Stimulated activated CD4-positive, alpha-beta T cell treated with anti-CD3 and anti-CD28 coated beads, Interleukin-1b, Interleukin-23, amount 100 ng/mL, for 1 hour (primary cell): ENCODE data around the gene PGM2L1.
"Not testable (repeated sequence)": the region's sequence is repeated elsewhere in the genome, so short reads cannot be mapped to it uniquely, and the experiment has no call there.

Source experiments
- DNase-seq, 2 donors: peaks; one replicate each; pipeline ENCODE4 v3.0.0-alpha.2; 2020; ENCODE audit warnings: low read depth in 2 of 2

PGM2L1 gene

DNA sequence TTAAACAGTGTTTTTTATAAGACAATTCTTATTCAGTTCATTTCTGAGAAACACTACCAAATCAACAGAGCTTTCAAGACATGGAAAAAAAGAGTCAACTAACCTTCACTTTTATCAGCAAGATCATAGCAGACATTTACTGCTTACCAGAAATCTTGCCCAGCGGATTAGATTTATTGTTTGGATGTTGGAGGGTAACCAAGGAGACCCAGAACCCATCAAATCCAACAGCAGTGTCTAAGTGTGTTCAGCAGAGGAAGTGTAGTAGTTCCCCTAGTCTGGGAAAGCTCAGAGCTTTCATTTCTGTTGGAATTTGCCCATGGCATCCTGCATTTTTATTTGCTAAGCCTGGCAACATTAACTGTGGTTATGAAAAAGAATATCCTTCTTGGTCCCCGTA, 2.4 kb upstream of the PGM2L1 start:
- no peak for DNase-seq

DNA sequence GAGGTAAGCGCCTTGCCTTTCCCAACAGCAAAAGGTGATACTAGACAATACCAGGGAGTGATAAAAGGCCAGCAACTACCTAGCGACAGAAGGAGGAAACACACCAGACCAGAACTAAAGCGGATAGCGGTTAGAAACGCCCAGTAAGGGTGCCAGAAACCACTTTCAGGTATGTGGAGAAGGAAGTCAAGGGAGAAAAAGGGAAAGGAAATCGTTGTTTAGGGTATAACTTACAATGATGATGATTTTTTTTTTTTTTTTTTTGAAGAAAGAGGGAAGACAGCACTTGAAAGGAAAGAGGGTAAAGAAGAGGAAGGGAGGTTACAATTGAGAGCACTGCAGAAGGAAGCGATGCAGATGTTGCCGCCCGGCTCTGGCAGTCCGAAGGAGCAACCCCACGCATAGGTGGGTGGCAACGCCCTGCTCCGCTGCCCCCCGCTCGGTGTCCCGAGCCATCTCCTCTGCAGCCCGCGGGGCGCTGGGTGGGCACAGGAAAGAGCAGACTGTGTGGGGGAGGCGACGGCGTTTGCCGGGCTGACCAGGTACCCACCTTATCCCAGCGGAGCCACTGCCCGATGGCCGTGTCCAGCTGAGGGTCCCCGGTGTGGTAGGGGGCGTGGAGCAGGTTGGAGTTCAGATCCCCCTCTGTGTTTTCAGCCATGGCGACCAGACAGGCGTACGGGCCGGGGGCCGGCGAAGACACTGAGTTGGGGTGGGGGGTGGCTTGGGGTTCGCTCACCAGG, 561 bp downstream of the PGM2L1 start:
- DNase-seq, result no peak

DNA sequence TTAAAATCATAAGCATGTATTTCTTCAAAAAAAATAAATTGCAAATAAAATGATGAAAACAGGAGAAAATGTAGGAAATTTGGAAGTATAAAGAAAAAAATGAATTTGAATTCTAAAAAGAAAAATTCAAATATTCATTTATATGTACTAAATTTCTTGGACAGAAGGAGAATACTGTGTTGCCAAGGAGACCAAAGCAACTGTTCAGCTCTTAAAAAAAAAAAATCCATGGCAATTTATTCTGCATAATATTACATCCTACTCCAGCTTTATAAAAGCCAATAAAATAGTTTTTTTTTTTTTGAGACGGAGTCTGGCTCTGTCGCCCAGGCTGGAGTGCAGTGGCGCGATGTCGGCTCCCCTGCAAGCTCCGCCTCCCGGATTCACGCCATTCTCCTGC, 6.0 kb downstream of the PGM2L1 start:
- DNase-seq, result no peak

DNA sequence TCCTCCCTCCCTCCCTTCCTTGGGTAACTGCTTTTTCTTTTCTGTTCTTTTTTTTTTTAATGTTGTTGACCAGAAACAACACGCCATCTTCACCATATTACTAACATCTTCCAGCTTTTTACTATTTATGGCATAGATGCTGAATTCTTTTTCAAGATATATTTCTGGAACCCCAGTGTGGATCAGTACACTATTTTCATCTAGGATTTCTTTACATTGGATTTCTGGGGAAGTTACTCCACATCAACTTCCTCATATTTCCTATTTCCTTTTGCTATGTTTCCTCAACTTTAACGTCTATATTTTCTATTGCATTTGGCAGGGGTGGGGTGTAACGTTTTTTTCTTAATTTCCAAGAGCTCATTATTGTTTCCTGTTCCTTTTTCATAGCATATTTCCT, 7.0 kb downstream of the PGM2L1 start:
- DNase-seq, result no peak

DNA sequence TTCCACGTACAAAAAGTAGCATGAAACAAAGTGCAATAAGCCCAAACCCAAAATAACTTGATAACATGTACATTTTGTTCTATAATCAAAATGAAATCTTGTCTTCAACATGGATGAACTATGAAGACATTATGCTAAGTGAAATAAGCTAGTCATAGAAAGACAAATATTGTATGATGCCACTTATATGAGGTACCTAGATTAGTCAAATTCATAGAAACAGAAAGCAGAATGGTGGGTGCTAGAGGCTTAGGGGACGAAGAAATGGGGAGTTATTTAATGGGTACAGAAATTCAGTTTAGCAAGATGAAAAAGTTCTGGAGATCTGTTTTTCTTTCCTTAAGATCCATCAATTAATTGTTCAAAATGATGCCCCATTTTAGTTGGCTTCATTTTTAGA, 7.5 kb downstream of the PGM2L1 start:
- no peak for DNase-seq

DNA sequence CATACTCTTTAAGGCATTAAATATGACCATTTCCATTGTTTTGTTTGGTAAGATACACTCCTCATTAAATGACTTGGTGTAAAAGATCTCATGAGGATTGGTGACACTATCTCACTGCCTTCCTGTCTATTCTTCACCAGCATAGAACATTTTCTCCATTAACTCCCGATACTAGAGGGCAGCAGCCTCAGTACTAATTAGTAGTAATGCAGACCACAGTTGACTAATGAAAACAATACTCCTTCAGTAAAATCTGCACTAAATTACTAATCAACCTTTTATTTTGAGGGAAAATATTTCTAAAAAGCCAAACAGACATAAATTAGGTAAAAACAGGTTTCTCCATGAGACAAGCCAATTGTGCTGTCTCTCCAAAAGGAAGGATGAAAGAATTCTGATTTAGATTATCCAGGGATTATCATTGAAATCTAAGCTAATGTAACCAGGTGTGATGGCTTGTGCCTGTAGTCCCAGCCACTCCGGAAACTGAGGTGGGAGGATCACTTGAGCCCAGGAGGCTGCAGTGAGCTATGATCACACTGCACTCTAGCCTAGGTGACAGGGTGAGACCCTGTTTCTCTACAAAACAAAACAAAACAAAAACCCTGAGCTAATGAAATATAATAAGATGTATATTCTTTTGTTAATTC, 9.4 kb downstream of the PGM2L1 start:
- peak; percentile 25 to 30 for DNase-seq

DNA sequence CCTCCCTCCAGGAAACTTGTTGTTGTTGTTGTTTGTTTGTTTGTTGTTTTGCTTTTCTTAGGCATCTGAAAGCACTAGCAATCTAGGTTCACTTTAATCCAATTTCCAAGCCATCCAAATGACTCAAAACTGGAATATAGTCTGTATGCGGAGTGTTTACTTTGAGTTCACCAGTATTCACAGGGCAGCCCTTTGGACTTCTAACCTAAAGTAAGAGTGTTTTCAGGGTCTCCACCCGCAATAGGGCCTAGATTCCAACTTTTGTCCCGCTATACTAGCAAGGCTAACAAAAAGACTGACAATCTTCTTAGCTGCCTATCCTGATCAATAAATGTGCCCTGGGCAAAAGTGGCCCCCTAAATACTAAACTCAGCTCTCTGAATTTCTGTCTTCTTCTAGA, 13.6 kb downstream of the PGM2L1 start:
- DNase-seq, result no peak

DNA sequence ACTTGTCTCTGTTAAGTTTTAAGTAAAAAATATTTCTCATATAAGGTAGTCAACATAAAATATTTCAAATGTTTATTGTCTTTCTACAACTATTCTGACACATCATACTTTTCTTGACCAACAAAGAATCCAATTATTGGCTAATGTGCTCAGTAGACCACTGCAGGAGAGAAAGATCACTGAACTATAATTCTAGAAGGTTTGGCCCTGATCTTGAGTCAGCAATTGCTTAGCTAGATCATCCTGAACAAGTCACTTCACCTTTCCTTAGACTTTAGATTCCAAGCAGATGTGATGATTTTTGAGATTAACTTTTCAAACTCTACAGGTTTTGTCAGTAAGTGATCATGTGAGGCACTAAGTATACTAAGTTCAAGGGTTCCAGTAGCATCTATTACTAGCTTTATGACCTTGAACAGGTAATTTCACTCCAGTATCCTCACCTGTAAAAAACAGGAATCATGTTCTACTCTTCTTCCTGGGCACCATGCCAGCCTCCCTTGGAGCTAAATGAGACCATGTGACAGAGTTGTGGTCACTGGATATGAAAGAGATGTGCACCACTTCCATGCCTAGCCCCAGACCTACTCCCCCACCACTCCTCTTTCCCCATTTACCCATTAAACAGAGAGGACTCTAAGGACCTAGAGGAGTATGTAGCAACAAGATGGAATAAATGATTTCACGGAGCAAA, 17.3 kb downstream of the PGM2L1 start:
- no peak for DNase-seq

DNA sequence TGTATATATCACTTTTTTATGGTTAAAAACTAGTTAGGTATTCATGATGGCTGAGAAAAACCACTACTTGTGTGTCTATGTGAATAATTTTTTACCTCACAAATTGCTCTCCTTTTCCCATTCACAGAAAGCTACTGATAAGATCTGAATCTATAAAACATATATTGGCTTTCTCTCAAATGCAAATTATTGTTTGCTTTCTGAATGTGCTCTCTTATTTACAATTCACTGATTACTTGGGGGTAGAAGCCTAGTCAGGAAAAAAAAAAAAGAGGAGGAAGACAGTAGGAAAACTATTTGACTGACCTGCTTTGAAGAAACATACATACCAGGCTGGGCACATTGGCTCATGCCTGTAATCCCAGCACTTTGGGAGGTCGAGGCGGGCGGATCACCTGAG, 20.5 kb downstream of the PGM2L1 start:
- DNase-seq, result no peak

DNA sequence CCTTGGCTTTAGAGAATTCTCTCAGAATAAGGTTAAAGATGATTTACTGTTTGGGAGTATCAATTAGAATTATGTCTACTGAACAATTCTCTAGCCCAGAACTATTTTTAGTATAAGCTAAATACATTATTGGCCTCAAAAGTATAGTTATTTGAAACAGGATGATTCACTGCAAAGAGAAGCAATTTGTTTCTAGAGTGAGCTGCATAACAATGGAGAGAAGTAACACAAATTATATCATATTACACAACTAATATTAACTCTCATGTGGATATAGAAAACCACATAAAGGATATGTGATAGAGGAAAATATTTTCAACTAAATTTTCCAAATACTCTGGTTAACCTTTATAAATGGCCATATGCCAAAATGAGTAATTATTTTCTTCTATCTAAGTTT, 24.9 kb downstream of the PGM2L1 start:
- DNase-seq, result no peak

DNA sequence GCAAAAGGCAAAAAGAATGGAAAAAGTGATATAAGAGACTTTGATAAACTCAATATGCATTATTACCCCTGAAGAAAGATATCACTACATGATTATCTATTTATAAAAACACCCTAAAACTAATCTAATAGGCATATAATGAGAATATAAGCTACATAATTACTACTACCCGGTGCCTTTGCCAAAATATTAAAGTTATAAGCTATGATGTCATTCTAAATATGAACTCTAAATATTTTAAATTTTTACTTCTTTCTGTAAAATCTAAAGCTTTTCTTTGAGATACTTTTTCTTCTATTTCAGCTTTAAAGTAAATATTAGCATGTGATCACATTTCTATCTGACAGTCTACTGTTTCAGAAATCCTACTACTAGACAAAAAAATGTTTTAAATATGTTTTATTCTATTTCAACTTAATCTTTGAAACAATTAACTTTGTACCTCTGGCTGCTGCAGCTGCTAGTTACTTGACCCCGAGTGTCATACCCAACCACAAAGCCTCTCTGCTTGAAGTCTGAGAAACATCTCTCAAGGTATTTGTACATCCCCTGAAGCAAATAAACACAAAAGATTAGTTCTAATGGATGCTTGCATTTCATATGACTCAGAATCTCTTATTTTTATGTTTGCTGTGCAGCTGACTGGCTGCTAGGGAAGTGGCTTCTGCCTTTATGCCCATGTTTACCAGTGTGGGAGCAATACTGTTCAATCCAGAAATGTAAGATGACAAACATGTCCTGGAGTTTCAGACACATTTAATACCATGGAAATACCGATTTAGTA, 26.8 kb downstream of the PGM2L1 start:
- no peak for DNase-seq

DNA sequence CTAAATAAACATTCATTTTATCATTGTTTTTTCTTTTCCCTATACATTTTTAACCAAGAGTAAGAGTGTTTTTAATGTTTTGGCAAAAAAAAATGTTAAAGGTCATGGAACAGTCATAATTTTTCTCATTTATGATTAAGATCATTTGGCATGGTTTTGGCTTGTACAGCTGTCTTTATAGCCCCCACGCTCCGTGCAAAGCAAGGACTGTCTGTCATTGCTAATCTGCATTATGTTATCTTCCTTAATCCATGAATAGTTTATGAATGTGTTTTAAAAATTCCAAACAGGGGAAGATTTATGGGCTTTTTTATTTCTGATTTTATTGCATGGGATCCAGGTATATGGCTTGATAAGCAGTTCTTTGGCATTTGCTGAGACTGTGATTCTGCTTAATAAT, 28.1 kb downstream of the PGM2L1 start:
- DNase-seq, result no peak

DNA sequence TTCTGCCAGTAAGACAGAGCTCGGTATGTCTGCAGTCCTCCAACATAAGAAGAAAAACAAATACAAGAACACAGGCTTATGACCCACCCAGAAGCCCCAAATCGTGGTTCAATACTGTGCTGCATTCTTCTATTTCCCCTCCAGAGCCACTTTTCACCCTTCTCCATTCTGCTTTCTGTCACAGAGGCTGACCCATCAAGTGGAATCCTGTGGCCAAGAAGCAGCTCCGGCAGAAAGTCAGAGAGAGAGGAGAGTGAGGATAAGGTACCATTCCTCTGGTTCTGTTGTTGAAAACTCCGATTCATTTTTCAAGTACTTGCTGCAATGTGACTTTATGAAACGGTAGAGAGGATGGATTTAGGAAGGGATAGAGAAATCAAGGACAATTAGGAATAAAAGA, 30.4 kb downstream of the PGM2L1 start:
- DNase-seq, result no peak

DNA sequence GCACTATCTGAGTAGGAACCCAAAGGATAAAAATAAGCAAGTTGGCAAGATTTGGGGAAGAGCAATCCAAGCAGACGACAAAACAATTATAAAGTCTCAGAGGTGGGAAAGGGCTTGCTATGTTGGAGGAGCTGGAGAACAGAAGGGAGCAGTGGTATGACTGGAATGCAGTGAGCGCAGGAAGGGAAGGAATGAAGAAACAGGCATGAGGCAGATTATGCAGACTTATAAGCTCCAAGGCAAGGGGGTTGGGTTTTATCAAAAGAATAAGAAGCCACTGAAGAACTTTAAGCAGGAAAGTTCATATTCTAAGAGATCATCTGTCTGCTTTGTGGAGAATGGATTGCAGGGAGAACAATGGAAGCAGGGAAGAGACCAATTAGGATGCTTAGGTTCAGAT, 31.7 kb downstream of the PGM2L1 start:
- no peak for DNase-seq

DNA sequence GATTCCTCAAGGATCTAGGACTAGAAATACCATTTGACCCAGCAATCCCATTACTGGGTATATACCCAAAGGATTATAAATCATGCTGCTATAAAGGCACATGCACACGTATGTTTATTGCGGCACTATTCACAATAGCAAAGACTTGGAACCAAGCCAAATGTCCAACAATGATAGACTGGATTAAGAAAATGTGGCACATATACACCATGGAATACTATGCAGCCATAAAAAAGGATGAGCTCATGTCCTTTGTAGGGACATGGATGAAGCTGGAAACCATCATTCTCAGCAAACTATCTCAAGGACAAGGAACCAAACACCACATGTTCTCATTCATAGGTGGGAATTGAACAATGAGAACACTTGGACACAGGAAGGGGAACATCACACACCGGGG, 32.4 kb downstream of the PGM2L1 start:
- not testable (repeated sequence) for DNase-seq

DNA sequence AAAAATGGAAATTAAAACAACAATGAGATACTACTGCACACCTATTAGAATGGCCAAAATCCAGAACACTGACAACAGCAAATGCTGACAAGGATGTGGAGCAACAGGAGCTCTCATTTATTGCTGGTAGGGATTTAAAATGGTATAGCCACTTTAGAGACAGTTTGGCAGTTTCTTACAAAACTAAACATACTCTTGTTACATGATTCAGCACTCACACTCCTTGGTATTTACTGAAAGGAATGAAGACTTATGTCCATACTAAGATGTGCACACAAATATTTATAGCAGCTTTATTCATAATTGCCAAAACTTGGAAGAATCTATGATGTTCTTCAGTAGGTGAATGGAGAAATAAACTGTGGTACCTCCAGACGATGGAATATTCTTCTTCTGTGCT, 40.8 kb downstream of the PGM2L1 start:
- no peak for DNase-seq

DNA sequence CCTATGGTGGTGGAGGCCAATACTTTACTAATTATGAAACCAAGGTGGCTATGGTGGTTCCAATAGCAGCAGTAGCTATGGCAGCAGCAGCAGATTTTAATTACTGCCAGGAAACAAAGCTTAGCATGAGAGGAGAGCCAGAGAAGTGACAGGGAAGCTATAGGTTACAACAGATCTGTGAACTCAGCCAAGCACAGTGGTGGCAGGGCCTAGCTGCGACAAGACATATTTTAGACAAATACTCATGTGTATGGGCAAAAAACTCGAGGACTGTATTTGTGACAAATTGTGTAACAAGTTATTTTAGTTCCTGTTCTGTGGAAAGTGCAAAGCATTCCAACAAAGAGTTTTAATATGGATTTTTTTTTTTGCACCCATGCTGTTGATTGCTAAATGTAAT, 42.6 kb downstream of the PGM2L1 start:
- DNase-seq, result no peak

DNA sequence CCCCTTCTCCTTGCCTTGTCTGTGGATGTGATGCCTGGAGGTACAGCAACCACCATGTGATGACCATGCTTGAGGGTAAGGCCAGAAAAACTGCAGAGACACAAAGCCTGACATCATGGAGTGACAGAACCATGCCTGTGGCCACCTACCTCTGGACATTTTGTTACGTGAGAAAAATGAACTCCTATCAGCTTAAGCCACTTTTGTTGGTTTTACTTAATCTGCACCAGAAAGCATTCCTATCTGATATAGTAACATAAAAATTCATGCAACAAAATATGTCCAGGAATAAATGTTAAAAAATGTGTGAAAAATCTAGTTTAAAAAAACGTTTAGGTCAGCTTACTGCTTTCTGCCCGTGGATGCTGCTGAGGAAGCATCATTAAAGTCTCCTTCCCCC, 44.2 kb downstream of the PGM2L1 start:
- no peak for DNase-seq

DNA sequence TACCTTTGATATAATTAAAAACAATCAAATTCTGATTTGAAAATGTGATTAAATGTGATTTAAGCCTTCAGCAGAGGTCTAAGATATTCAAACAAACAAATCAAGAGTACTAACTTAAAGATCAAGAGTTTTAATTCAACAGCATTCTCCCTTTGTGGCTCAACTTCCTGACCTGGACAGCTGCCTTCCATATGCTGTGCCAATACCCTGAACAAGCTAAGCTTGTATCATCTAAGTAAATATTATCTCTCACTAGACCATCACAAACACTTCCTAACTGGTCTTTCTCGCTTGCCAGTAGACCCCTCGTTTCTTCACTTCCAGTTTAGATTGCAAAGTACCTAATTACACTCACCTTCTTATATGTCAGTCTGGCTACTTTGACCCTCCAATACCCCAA, 50.9 kb downstream of the PGM2L1 start:
- no peak for DNase-seq

DNA sequence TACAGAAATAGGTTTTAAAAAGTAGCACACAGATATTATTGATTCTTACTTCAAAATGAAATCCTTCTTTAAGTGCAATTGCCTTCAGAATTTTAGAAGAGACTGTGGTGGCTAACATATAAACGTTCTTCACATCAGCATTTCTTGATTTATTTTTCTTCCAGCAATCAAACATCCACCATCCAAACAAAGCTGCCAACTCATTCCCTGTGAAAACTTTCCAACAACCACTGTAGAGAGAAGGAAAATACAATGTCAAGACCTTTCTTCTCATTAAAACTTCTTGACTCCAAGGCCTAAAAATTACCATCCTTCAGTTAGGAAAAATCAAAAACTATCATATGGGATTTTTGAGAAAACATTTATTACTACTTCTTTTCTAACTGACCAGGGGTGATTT, 52.8 kb downstream of the PGM2L1 start:
- no peak for DNase-seq

DNA sequence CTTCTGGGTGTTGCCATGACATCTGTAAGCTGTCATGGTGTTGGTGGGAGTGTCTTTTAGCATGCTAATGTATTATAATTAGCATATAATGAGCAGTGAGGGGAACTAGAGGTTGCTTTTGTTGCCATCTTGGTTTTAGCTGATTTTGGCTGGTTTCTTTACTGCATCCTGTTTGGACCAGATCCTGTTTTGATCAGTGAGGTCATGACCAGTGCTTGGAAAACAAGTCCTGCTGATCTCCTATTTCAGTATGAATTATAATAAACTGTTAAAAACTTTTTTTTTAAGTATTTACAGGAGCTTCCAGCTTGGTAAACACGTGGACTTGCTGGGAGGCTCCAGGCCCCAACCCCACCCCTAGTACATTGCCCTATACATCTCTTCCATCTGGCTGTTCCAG, 56.3 kb downstream of the PGM2L1 start:
- DNase-seq, result no peak

DNA sequence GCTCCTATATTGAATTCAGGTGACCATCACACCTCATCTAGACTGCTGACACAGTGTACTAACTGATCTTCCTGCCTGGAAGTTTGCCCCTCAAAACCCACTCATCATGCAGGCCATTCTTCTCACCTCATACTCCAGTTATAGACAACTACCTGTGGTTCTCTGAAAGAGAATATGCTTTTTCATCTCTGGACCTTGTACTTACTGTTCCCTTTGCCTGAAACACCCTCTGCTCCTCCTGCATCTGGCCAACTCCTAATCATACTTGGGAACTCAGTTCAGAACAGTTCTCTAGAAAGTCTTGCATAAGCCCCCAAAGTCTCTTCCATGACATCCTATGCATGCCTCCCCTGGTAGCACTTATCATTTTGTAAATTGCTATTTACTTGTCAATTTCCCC, 58.6 kb downstream of the PGM2L1 start:
- DNase-seq, result no peak
